ENCODE data around the gene PPIL3. TPM values are rescaled to one million over a fixed set of nuclear protein-coding genes. Genes with fewer than 3 reads are reported as not detected.
A peak's percentile ranks its signal among the peaks of the same experiment; 100 is the strongest.

PPIL3 gene
- polyA plus RNA-seq, 1 donor from 2014 or later = 109 TPM

DNA sequence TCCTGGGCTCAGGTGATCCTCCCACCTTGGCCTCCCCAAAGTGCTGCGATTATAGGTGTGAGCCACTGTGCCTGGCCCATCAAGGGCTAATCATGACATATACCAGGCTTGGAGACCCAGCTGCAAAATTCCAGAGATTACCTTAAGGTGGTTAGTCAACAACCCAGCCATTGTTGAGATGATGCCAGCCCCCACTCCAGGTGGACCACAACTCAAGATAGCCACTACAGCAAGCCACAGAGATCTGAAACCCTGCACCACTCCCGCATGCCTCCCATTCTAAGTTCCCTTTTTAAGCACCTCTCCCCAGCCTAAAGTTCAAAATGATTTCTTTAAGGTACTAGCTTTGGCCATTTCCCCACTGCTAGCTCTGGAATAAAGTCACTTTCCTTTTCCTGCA is 19.9 kb downstream of the PPIL3 start:
- H3K27me3 ChIP-seq (ENCODE audit: insufficient read depth, low read depth, low read length) = no peaks in the 10 kb centered on the region
- H3K9me3 ChIP-seq (ENCODE audit: low read length) = no peaks in the 10 kb centered on the region
- H3K4me3 ChIP-seq (ENCODE audit: low read length) = no peak overlapping the region
- H3K79me2 ChIP-seq (replicated peaks; ENCODE audit: insufficient read depth, low read length) = peaks cover 3% of the 10 kb centered on the region
- no peak overlapping the region for H3K4me2 ChIP-seq (ENCODE audit: low read length)
- H3K9ac ChIP-seq (ENCODE audit: low read length) = no peak overlapping the region
- H3K36me3 ChIP-seq (ENCODE audit: insufficient read depth, low read length) = no peaks in the 10 kb centered on the region
- H3K9me2 ChIP-seq (ENCODE audit: insufficient read depth, low read length) = no peaks in the 10 kb centered on the region
- TF ChIP-seq EP300 (conservative IDR thresholded peaks at IDR 0.05; ENCODE audit: poor library complexity, severe bottlenecking) (no peak), POLR2AphosphoS5 (IDR thresholded peaks at IDR 0.05) (no peak), RAD21 (conservative IDR thresholded peaks at IDR 0.05) (no peak), MXI1 (conservative IDR thresholded peaks at IDR 0.05; ENCODE audit: poor library complexity, severe bottlenecking) (no peak), EZH2 (IDR thresholded peaks at IDR 0.05; ENCODE audit: borderline replicate concordance, insufficient read depth, low read length, poor library complexity, severe bottlenecking) (no peak), TAF1 (IDR thresholded peaks at IDR 0.05; ENCODE audit: low read depth) (no peak), SMC3 (conservative IDR thresholded peaks at IDR 0.05; ENCODE audit: poor library complexity) (no peak)
- TF ChIP-seq, protein P1, sequence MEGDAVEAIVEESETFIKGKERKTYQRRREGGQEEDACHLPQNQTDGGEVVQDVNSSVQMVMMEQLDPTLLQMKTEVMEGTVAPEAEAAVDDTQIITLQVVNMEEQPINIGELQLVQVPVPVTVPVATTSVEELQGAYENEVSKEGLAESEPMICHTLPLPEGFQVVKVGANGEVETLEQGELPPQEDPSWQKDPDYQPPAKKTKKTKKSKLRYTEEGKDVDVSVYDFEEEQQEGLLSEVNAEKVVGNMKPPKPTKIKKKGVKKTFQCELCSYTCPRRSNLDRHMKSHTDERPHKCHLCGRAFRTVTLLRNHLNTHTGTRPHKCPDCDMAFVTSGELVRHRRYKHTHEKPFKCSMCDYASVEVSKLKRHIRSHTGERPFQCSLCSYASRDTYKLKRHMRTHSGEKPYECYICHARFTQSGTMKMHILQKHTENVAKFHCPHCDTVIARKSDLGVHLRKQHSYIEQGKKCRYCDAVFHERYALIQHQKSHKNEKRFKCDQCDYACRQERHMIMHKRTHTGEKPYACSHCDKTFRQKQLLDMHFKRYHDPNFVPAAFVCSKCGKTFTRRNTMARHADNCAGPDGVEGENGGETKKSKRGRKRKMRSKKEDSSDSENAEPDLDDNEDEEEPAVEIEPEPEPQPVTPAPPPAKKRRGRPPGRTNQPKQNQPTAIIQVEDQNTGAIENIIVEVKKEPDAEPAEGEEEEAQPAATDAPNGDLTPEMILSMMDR (IDR thresholded peaks at IDR 0.05; ENCODE audit: poor library complexity, severe bottlenecking) = no peak
- TF ChIP-seq, protein P2, sequence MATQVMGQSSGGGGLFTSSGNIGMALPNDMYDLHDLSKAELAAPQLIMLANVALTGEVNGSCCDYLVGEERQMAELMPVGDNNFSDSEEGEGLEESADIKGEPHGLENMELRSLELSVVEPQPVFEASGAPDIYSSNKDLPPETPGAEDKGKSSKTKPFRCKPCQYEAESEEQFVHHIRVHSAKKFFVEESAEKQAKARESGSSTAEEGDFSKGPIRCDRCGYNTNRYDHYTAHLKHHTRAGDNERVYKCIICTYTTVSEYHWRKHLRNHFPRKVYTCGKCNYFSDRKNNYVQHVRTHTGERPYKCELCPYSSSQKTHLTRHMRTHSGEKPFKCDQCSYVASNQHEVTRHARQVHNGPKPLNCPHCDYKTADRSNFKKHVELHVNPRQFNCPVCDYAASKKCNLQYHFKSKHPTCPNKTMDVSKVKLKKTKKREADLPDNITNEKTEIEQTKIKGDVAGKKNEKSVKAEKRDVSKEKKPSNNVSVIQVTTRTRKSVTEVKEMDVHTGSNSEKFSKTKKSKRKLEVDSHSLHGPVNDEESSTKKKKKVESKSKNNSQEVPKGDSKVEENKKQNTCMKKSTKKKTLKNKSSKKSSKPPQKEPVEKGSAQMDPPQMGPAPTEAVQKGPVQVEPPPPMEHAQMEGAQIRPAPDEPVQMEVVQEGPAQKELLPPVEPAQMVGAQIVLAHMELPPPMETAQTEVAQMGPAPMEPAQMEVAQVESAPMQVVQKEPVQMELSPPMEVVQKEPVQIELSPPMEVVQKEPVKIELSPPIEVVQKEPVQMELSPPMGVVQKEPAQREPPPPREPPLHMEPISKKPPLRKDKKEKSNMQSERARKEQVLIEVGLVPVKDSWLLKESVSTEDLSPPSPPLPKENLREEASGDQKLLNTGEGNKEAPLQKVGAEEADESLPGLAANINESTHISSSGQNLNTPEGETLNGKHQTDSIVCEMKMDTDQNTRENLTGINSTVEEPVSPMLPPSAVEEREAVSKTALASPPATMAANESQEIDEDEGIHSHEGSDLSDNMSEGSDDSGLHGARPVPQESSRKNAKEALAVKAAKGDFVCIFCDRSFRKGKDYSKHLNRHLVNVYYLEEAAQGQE (IDR thresholded peaks at IDR 0.05; ENCODE audit: borderline replicate concordance) = no peak
- no peaks in the 10 kb centered on the region for H3F3A ChIP-seq (ENCODE audit: insufficient read depth, low read length, poor library complexity, severe bottlenecking)
- H2AFZ ChIP-seq (ENCODE audit: low read depth, low read length) = no peak overlapping the region
- H4K20me1 ChIP-seq (ENCODE audit: insufficient read depth) = no peaks in the 10 kb centered on the region
- no peak overlapping the region for H3K27ac ChIP-seq (ENCODE audit: low read length)

DNA sequence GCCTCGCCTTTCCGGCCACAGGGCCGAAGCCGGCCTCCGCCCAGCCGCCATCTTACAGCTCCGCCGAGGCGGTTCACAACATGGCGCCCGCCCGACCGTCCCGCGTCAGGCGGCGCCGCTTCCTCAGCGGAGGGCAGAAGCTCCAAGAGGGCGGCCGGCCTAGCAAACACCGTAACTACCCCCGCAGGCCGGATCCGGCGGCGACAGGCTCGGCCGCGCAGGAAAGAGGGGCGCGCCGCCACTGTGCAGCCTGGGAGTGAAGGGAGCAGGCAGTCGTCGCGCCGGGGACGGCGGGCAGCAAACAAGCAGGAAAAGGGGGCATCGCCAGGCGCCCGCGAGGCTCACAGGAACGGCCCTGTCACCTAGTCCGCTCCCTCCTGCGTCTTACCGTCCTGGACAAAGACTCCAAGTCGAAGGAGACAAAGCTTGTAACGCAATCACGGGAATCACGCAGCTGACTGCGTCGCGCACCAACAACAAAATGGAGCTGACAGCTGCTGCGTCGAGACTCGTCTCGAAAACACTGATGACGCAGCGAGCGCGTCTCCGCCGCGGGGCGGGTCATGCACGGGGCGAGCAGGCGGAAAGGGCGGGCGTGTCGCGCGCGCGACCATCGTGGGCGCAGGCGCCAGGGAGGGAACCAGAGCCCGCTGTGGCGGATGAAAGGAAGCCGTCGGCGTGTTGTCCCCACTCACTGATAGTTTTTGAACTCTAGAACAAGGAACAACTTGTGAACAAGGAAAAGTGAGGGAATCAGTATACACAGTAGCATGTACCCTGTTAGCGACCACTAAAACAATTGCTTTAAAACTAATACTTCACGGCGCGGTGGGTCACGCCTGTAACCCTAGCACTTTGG is 24.5 kb downstream of the PPIL3 start, which contains the start of gene CLK1:
Gene CLK1 (minus strand): TSS at position 483 of the 859 bp plus-strand sequence. CDS start 2,796 bp downstream, outside the sequence.
- Histone ChIP-seq H3K9ac (ENCODE audit: low read length) (peak within 1 kb of the TSS; percentile 100), H3F3A (ENCODE audit: insufficient read depth, low read length, poor library complexity, severe bottlenecking) (peaks cover 4% of the 10 kb centered on the region), H3K9me2 (ENCODE audit: insufficient read depth, low read length) (no peaks in the 10 kb centered on the region), H4K20me1 (ENCODE audit: insufficient read depth) (peaks cover 27% of the 10 kb centered on the region), H3K9me3 (ENCODE audit: low read length) (no peaks in the 10 kb centered on the region), H3K36me3 (ENCODE audit: insufficient read depth, low read length) (peaks cover 3% of the 10 kb centered on the region), H3K79me2 (replicated peaks; ENCODE audit: insufficient read depth, low read length) (peaks cover 47% of the 10 kb centered on the region), H3K4me3 (ENCODE audit: low read length) (peak within 1 kb of the TSS; percentile 98), H3K27me3 (ENCODE audit: insufficient read depth, low read depth, low read length) (no peaks in the 10 kb centered on the region), H3K27ac (ENCODE audit: low read length) (peak within 1 kb of the TSS; percentile 100), H3K4me2 (ENCODE audit: low read length) (peak within 1 kb of the TSS; percentile 68), H2AFZ (ENCODE audit: low read depth, low read length) (peak within 1 kb of the TSS; percentile 86)
- peak; percentile 99 for TF ChIP-seq TAF1 (IDR thresholded peaks at IDR 0.05; ENCODE audit: low read depth)
- TF ChIP-seq SMC3 (conservative IDR thresholded peaks at IDR 0.05; ENCODE audit: poor library complexity) = peak; percentile 33
- peak; percentile 88 for TF ChIP-seq EP300 (conservative IDR thresholded peaks at IDR 0.05; ENCODE audit: poor library complexity, severe bottlenecking)
- TF ChIP-seq, protein P1 (IDR thresholded peaks at IDR 0.05; ENCODE audit: poor library complexity, severe bottlenecking) = no peak
- no peak for TF ChIP-seq RAD21 (conservative IDR thresholded peaks at IDR 0.05)
- no peak for TF ChIP-seq EZH2 (IDR thresholded peaks at IDR 0.05; ENCODE audit: borderline replicate concordance, insufficient read depth, low read length, poor library complexity, severe bottlenecking)
- TF ChIP-seq POLR2AphosphoS5 (IDR thresholded peaks at IDR 0.05) = peak; percentile 100
- TF ChIP-seq MXI1 (conservative IDR thresholded peaks at IDR 0.05; ENCODE audit: poor library complexity, severe bottlenecking) = peak; percentile 65
- TF ChIP-seq, protein P2 (IDR thresholded peaks at IDR 0.05; ENCODE audit: borderline replicate concordance) = peak; percentile 96
